ENCODE measurements around the gene KIF1B.

The KIF1B gene

GRCh38 chr1:10398734-10399443 lies 188.5 kb downstream of the KIF1B start, which contains the start of gene PGD:
PGD (plus strand) TSS chr1:10399064; CDS start chr1:10399118, 54 bp downstream.
- Histone ChIP-seq H3K9ac (peak within 1 kb of the TSS; percentile 76), H2AFZ (peak within 1 kb of the TSS; percentile 86), H3K27me3 (ENCODE audit: control insufficient read depth, insufficient read depth, low read length) (no peaks in the 10 kb centered on the region), H3K36me3 (ENCODE audit: control insufficient read depth, insufficient read depth, low read length) (no peaks in the 10 kb centered on the region), H3K9me3 (ENCODE audit: control insufficient read depth, low read length) (no peaks in the 10 kb centered on the region), H3K4me3 (ENCODE audit: low read depth, low read length) (peak within 1 kb of the TSS; percentile 92), H3K79me2 (no peaks in the 10 kb centered on the region), H3K4me1 (peaks cover 6% of the 10 kb centered on the region), H3K4me2 (ENCODE audit: low read length) (peak within 1 kb of the TSS; percentile 98), H3K27ac (peak within 1 kb of the TSS; percentile 89)
- no peak for TF ChIP-seq CTCF (IDR thresholded peaks at IDR 0.05)

- peaks cover 6% of the 10 kb centered on the region for H3K4me1 ChIP-seq
- H3K9ac ChIP-seq = no peak overlapping the region
- H3K79me2 ChIP-seq = no peaks in the 10 kb centered on the region
- no peaks in the 10 kb centered on the region for H3K9me3 ChIP-seq (ENCODE audit: control insufficient read depth, low read length)
- no peak overlapping the region for H3K27ac ChIP-seq
- H2AFZ ChIP-seq = peak overlapping the region; percentile 64
- no peak for TF ChIP-seq CTCF (IDR thresholded peaks at IDR 0.05)
- peak overlapping the region; percentile 92 for H3K4me3 ChIP-seq (ENCODE audit: low read depth, low read length)
- peak overlapping the region; percentile 98 for H3K4me2 ChIP-seq (ENCODE audit: low read length)
- no peaks in the 10 kb centered on the region for H3K36me3 ChIP-seq (ENCODE audit: control insufficient read depth, insufficient read depth, low read length)
- H3K27me3 ChIP-seq (ENCODE audit: control insufficient read depth, insufficient read depth, low read length) = no peaks in the 10 kb centered on the region
Observed at GRCh38 chr1:10399444-10399941, 189.1 kb downstream of the KIF1B start.

- Histone ChIP-seq H3K4me3 (ENCODE audit: low read depth, low read length) (no peak overlapping the region), H3K9ac (no peak overlapping the region), H3K27ac (no peak overlapping the region), H2AFZ (no peak overlapping the region), H3K9me3 (ENCODE audit: control insufficient read depth, low read length) (no peaks in the 10 kb centered on the region), H3K4me2 (ENCODE audit: low read length) (peak overlapping the region; percentile 98), H3K36me3 (ENCODE audit: control insufficient read depth, insufficient read depth, low read length) (no peaks in the 10 kb centered on the region), H3K4me1 (peaks cover 6% of the 10 kb centered on the region), H3K27me3 (ENCODE audit: control insufficient read depth, insufficient read depth, low read length) (no peaks in the 10 kb centered on the region), H3K79me2 (no peaks in the 10 kb centered on the region)
- TF ChIP-seq CTCF (IDR thresholded peaks at IDR 0.05) = no peak
Observed at GRCh38 chr1:10400013-10400412, 189.6 kb downstream of the KIF1B start.

GRCh38 chr1:10401281-10401680 lies 190.9 kb downstream of the KIF1B start:
- Histone ChIP-seq H3K27ac (no peak overlapping the region), H3K4me3 (ENCODE audit: low read depth, low read length) (no peak overlapping the region), H3K36me3 (ENCODE audit: control insufficient read depth, insufficient read depth, low read length) (no peaks in the 10 kb centered on the region), H3K4me1 (peaks cover 6% of the 10 kb centered on the region), H2AFZ (no peak overlapping the region), H3K4me2 (ENCODE audit: low read length) (no peak overlapping the region), H3K9me3 (ENCODE audit: control insufficient read depth, low read length) (no peaks in the 10 kb centered on the region), H3K79me2 (no peaks in the 10 kb centered on the region), H3K9ac (no peak overlapping the region), H3K27me3 (ENCODE audit: control insufficient read depth, insufficient read depth, low read length) (no peaks in the 10 kb centered on the region)
- TF ChIP-seq CTCF (IDR thresholded peaks at IDR 0.05) = no peak
